HCT116 (cell line): ENCODE measurements around the gene DNAL4. TPM values are rescaled to one million over a fixed set of nuclear protein-coding genes. Genes with fewer than 3 reads are reported as not detected.

Experiments used
- ATAC-seq: fragments of 200-7000 bp; cut with Tn5 transposase; 2 replicates; pipeline ENCODE4 v1.9.1; 2020; ENCODE audit warnings: mild to moderate bottlenecking, moderate library complexity
- BruUV-seq: library from RNA; stranded (reverse); fragments of 400-500 nt; replicated peaks from 2 replicates; lab custom pipeline; 2021; lab: Mats Ljungman, UMichigan
- CTCF ChIA-PET: fragments of 300-600 bp; sonication (Branson Sonifier 250); formaldehyde crosslinking; loops from one replicate; lab custom pipeline; 2021; ENCODE audit warnings: antibody characterized with exemption; lab: Charles Lee
- POLR2A ChIA-PET: fragments of 300-600, 350-600 bp; sonication (Branson Sonifier 250); formaldehyde crosslinking; loops from one replicate; lab custom pipeline; 2021; ENCODE audit warnings: antibody characterized with exemption; lab: Charles Lee
- RAD21 ChIA-PET, 2 experiments: fragments of 300-600 bp; sonication (Branson Sonifier 250); formaldehyde crosslinking; loops; one replicate each; lab custom pipeline; 2023; ENCODE audit warnings: low total read pairs in 2 of 2; ENCODE audit not compliant: uncharacterized antibody in 2 of 2, unreplicated experiment in 2 of 2, low non-redundant PET in 1 of 2; lab: Charles Lee
- DNase-seq: peaks from one replicate; pipeline ENCODE4 v3.0.0-alpha.2; 2010; ENCODE audit warnings: low read depth, low spot score
- H2AFZ ChIP-seq: fragments of 200-600 bp; shearing (Covaris generic), sonication (generic); 2 replicates; pipeline ENCODE4 v1.6.1; 2017; ENCODE audit warnings: low read depth, mixed run types, mixed read lengths, antibody characterized with exemption, low read length; ENCODE audit not compliant: poor library complexity, severe bottlenecking
- H3K27ac ChIP-seq: 2 replicates; pipeline ENCODE4 v1.5.1; 2012; ENCODE audit warnings: low read depth, low read length
- H3K27me3 ChIP-seq: fragments of 200-600 bp; sonication (generic); 2 replicates; pipeline ENCODE4 v1.6.1; 2016; ENCODE audit warnings: mixed run types, low read length, mixed read lengths; ENCODE audit not compliant: insufficient read depth
- H3K36me3 ChIP-seq, 2 experiments: fragments of 200-500 bp in 1 of 2; fragments of 200-600 bp in 1 of 2; sonication (Bioruptor generic) in 1 of 2; sonication (generic) in 1 of 2; 2 replicates each; pipeline versions ENCODE4 v1.5.1 to v1.6.1; 2014 to 2016; ENCODE audit warnings: low read length in 2 of 2, inconsistent platforms in 1 of 2, mixed read lengths in 1 of 2, mixed run types in 1 of 2; ENCODE audit not compliant: insufficient read depth in 2 of 2, control insufficient read depth in 1 of 2
- H3K4me1 ChIP-seq, 2 experiments: fragments of 200-600 bp in 1 of 2; sonication (generic) in 1 of 2; 2 replicates each; pipeline versions ENCODE4 v1.5.1 to v1.6.1; 2012 to 2017; ENCODE audit warnings: low read length in 2 of 2, inconsistent platforms in 1 of 2, mild to moderate bottlenecking in 1 of 2, mixed read lengths in 1 of 2, mixed run types in 1 of 2, moderate library complexity in 1 of 2; ENCODE audit not compliant: insufficient read depth in 2 of 2, control insufficient read depth in 1 of 2
- H3K4me2 ChIP-seq: fragments of 200-600 bp; sonication (generic); 2 replicates; pipeline ENCODE4 v1.6.1; 2017; ENCODE audit warnings: mixed run types, low read length, mixed read lengths
- H3K4me3 ChIP-seq, 2 experiments: fragments of 200-600 bp in 1 of 2; sonication (generic) in 1 of 2; replicated peaks in 1 of 2; 2 replicates each; pipeline ENCODE4 v1.5.1; 2011 to 2016; ENCODE audit warnings: low read length in 2 of 2, control low read depth in 1 of 2, low read depth in 1 of 2, mild to moderate bottlenecking in 1 of 2, mixed read lengths in 1 of 2, mixed run types in 1 of 2
- H3K79me2 ChIP-seq: fragments of 200-600 bp; sonication (generic); 2 replicates; pipeline ENCODE4 v1.6.1; 2017; ENCODE audit warnings: mild to moderate bottlenecking, mixed run types, low read length, moderate library complexity, mixed read lengths; ENCODE audit not compliant: insufficient read depth
- H3K9ac ChIP-seq: fragments of 200-600 bp; sonication (generic); 2 replicates; pipeline ENCODE4 v1.6.1; 2016; ENCODE audit warnings: low read length, mixed read lengths
- H3K9me2 ChIP-seq: fragments of 200-600 bp; sonication (generic), shearing (Covaris generic); 2 replicates; pipeline ENCODE4 v1.6.1; 2017; ENCODE audit warnings: mixed run types, mild to moderate bottlenecking, moderate library complexity; ENCODE audit not compliant: insufficient read depth
- H3K9me3 ChIP-seq, 2 experiments: fragments of 200-500 bp in 1 of 2; fragments of 200-600 bp in 1 of 2; sonication (Bioruptor generic) in 1 of 2; sonication (generic) in 1 of 2; 2 replicates each; pipeline ENCODE4 v1.6.1; 2014 to 2017; ENCODE audit warnings: low read length in 2 of 2, mixed read lengths in 2 of 2, inconsistent platforms in 1 of 2, low read depth in 1 of 2, mild to moderate bottlenecking in 1 of 2, mixed run types in 1 of 2, moderate library complexity in 1 of 2; ENCODE audit not compliant: control insufficient read depth in 1 of 2, insufficient read depth in 1 of 2
- H4K20me1 ChIP-seq: fragments of 200-600 bp; sonication (generic), shearing (Covaris generic); 2 replicates; pipeline ENCODE4 v1.6.1; 2017; ENCODE audit warnings: mixed run types, mild to moderate bottlenecking, moderate library complexity; ENCODE audit not compliant: insufficient read depth
- ATF3 ChIP-seq: IDR thresholded peaks from 2 replicates; pipeline ENCODE4 v1.6.1; 2012
- CBX3 ChIP-seq: IDR thresholded peaks from 2 replicates; pipeline ENCODE4 v1.6.1; 2012; ENCODE audit warnings: low read depth
- CEBPB ChIP-seq: IDR thresholded peaks from 2 replicates; pipeline ENCODE4 v1.6.1; 2012; ENCODE audit warnings: low read depth
- EZH2phosphoT487 ChIP-seq: fragments of 200-600 bp; IDR thresholded peaks from 2 replicates; pipeline ENCODE4 v1.6.1; 2018; ENCODE audit warnings: antibody characterized with exemption, borderline replicate concordance
- MAX ChIP-seq: IDR thresholded peaks from 2 replicates; pipeline ENCODE4 v1.6.1; 2012
- POLR2A ChIP-seq: IDR thresholded peaks from 2 replicates; pipeline ENCODE4 v1.7.0; 2011; ENCODE audit warnings: borderline replicate concordance; ENCODE audit not compliant: insufficient read depth, insufficient read length; ENCODE audit errors: extremely low read depth
- SIN3A ChIP-seq: IDR thresholded peaks from 2 replicates; pipeline ENCODE4 v1.6.1; 2012; ENCODE audit warnings: low read depth
- TCF7L2 ChIP-seq: IDR thresholded peaks from 2 replicates; pipeline ENCODE4 v1.7.0; 2011; ENCODE audit warnings: borderline replicate concordance, inconsistent platforms; ENCODE audit not compliant: insufficient read depth, insufficient read length; ENCODE audit errors: extremely low read depth
- intact Hi-C: fragments of 100-400 bp; cut with micrococcal nuclease; formaldehyde crosslinking; loops from 2 replicates; pipeline ENCODE4 v1.10.0; 2022
- total RNA-seq: library from RNA; stranded (reverse); gene quantifications from one replicate; pipeline ENCODE4 v1.2.1, GENCODE V29; 2021; ENCODE audit not compliant: unreplicated experiment
- TF ChIP-seq, protein P1 (sequence below), 3 experiments: fragments of 200-600 bp in 1 of 3; sonication (generic) in 1 of 3; IDR thresholded peaks in 2 of 3; conservative IDR thresholded peaks in 1 of 3; 2 replicates each; pipeline ENCODE4 v1.5.1; 2012 to 2017; ENCODE audit warnings: low read depth in 2 of 3, low read length in 2 of 3, antibody characterized with exemption in 1 of 3, borderline replicate concordance in 1 of 3, control low read depth in 1 of 3, mild to moderate bottlenecking in 1 of 3, mixed read lengths in 1 of 3, mixed run types in 1 of 3, moderate library complexity in 1 of 3; ENCODE audit not compliant: insufficient read depth in 1 of 3
- TF ChIP-seq, protein P2 (sequence below): IDR thresholded peaks from 2 replicates; pipeline ENCODE4 v1.6.1; 2011; ENCODE audit warnings: mild to moderate bottlenecking, low read length, moderate library complexity; ENCODE audit not compliant: insufficient replicate concordance; ENCODE audit errors: extremely low read depth

The DNAL4 gene
- total RNA-seq, 1 experiment from 2014 or later: 18.3 TPM

DNA sequence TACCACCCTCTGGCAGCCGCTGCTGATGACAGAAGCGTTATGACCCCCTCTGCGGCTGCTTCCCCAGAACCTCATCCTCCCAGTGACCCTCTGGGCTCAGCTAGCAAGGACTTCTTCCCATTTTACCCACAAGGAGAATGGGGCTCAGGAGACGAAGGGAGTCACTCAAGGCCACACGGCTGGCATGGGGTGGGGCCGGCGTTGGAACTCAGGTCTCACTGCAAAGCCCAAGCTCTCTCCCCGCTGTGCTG lies 21.4 kb downstream of the DNAL4 start:
- H3K4me1 ChIP-seq: peaks cover 0 to 7% of the 10 kb centered on the region in 2 experiments; a peak in 2 of 4 replicates
- no peak for TF ChIP-seq TCF7L2
- TF ChIP-seq CBX3: no peak
- no peak for TF ChIP-seq SIN3A
- TF ChIP-seq EZH2phosphoT487: no peak
- TF ChIP-seq CEBPB: no peak
- TF ChIP-seq ATF3: no peak
- TF ChIP-seq, protein P1, sequence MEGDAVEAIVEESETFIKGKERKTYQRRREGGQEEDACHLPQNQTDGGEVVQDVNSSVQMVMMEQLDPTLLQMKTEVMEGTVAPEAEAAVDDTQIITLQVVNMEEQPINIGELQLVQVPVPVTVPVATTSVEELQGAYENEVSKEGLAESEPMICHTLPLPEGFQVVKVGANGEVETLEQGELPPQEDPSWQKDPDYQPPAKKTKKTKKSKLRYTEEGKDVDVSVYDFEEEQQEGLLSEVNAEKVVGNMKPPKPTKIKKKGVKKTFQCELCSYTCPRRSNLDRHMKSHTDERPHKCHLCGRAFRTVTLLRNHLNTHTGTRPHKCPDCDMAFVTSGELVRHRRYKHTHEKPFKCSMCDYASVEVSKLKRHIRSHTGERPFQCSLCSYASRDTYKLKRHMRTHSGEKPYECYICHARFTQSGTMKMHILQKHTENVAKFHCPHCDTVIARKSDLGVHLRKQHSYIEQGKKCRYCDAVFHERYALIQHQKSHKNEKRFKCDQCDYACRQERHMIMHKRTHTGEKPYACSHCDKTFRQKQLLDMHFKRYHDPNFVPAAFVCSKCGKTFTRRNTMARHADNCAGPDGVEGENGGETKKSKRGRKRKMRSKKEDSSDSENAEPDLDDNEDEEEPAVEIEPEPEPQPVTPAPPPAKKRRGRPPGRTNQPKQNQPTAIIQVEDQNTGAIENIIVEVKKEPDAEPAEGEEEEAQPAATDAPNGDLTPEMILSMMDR (IDR thresholded peaks at IDR 0.05 in 2 of 3, conservative IDR thresholded peaks at IDR 0.05 in 1 of 3; ENCODE audit: borderline replicate concordance in 1 of 3, insufficient read depth in 1 of 3, low read depth in 2 of 3, low read length in 2 of 3): no peak
- TF ChIP-seq MAX: no peak
- no peak for TF ChIP-seq POLR2A
- TF ChIP-seq, protein P2, sequence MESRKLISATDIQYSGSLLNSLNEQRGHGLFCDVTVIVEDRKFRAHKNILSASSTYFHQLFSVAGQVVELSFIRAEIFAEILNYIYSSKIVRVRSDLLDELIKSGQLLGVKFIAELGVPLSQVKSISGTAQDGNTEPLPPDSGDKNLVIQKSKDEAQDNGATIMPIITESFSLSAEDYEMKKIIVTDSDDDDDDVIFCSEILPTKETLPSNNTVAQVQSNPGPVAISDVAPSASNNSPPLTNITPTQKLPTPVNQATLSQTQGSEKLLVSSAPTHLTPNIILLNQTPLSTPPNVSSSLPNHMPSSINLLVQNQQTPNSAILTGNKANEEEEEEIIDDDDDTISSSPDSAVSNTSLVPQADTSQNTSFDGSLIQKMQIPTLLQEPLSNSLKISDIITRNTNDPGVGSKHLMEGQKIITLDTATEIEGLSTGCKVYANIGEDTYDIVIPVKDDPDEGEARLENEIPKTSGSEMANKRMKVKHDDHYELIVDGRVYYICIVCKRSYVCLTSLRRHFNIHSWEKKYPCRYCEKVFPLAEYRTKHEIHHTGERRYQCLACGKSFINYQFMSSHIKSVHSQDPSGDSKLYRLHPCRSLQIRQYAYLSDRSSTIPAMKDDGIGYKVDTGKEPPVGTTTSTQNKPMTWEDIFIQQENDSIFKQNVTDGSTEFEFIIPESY: no peak
- H3K4me3 ChIP-seq: no peak overlapping the region
- H2AFZ ChIP-seq: no peak overlapping the region
- ChIA-PET CTCF (no interaction called here), RAD21 (no interaction called here), POLR2A (no interaction called here)
- H3K9ac ChIP-seq: no peak overlapping the region
- H3K36me3 ChIP-seq: no peaks in the 10 kb centered on the region
- no peak for DNase-seq
- no peak overlapping the region for H3K27ac ChIP-seq
- no peaks in the 10 kb centered on the region for H4K20me1 ChIP-seq
- H3K9me2 ChIP-seq: no peaks in the 10 kb centered on the region
- H3K79me2 ChIP-seq: no peaks in the 10 kb centered on the region
- no peak overlapping the region for H3K4me2 ChIP-seq
- intact Hi-C loops: no loop called here
- no TSS peak for BruUV-seq
- no peaks in the 10 kb centered on the region for H3K27me3 ChIP-seq
- no peak for ATAC-seq
- H3K9me3 ChIP-seq: no peaks in the 10 kb centered on the region
